GM11168 (cell line): Measurements from ENCODE around the gene RSRC1.
"Not testable (repeated sequence)": the region's sequence is repeated elsewhere in the genome, so short reads cannot be mapped to it uniquely, and the experiment has no call there.

ENCODE experiments used
- in situ Hi-C: fragments of 300-500 bp; cut with MboI; formaldehyde crosslinking; loops from one replicate; pipeline ENCODE4 v1.12.0; 2022; ENCODE audit warnings: low sequenced_read_pairs; ENCODE audit not compliant: unreplicated experiment

RSRC1 gene

DNA sequence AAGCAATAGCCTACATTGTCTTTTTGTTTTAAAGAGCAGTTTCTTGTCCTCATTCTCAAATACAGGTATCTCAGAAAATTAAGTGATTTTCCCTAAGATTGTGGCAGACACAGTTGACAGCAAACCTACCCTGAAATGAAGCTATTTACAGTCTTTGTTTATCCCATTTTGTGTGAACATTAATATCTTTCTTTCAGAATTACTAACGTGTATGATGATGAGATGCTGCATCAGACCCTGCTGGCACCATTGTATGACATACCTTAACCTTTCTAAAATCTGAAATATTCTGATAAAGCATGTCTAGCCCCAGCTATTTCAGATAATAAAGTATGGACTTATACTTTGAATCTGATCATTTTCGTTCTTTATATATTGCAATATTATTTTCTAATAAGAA, 185.9 kb downstream of the RSRC1 start:
- in situ Hi-C loops = no loop called here

DNA sequence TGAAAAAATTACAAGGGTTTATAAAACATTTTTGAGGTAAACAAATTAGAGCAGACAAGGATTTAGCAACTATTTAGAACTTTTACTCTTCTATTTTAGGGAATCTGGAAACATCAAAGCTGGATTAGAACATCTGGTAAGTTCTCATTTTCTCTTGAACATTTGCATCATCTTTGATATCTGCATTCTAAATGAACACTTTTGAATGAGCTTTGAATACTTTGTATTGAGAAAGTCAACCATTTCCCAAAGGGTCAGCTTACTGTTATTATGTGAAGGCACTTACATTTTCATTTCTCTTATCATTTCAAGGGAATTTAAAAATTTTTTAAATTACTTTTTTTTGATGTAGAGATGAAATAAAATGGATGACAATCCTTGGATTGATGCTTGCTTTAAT, 188.1 kb downstream of the RSRC1 start:
- in situ Hi-C loops = no loop called here

DNA sequence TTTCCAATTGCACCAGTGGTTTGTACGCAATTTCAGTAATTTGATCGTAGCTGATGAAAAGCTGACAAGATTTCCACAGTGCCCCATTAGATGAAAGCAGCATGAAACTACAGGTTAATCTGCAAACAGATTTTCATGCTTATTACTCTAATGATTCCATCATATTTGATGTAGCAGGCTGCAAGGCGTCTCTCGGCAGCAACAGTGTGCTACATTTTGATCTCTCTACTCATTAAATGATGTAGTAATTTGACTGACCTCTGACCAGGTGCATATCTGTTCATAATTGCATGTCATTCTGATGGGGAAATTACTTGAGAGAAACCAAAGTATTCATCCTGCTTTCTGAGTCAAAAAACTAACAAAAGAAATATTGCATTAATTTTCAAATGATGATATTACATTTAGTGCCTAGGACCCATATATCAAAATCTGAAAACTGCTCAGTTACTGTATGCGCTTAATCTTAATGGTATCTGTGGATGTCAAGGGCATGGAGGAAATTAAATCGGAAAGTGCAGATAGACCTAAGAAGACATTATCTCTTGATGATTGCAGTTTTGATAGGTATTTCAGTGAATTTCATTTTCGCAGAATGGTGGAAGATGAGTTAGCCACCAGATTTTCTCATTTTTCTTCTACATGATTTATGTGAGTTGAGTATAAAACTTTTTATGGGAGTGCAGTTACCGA, 198.5 kb downstream of the RSRC1 start:
- in situ Hi-C loops = loop anchor here (25.0 kb wide), 2 partner anchors 196 to 446 kb away; partner anchors contain the start of genes RSRC1 and SHOX2

DNA sequence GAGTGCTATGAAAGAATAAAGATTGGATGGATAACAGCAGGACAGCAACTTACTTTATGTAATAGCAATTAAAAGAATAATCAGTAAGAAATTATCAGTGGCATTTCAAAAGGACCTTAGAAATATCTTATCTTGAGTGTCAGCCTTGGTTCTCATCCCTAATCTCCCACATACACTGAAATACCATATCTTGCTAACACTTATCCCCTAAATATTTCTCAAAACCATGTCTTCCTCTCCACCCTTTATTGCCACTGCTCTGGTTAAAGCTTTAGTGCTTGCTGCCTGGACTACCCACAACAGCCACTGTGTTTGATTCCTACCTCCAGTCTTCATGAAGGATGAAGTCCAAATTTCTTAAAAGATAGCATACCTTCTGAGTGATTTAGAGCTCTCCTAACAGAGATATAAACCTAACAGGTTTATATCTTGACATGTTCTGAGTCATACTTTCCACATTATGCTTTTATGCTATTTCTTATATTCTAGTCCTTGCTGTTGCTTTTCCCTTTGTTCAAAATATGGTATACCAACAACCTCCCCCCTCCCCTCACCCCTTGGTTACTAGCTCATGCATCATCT, 202.8 kb downstream of the RSRC1 start:
- in situ Hi-C loops = loop anchor here (25.0 kb wide), 2 partner anchors 200 to 450 kb away; partner anchors contain the start of genes RSRC1 and SHOX2

DNA sequence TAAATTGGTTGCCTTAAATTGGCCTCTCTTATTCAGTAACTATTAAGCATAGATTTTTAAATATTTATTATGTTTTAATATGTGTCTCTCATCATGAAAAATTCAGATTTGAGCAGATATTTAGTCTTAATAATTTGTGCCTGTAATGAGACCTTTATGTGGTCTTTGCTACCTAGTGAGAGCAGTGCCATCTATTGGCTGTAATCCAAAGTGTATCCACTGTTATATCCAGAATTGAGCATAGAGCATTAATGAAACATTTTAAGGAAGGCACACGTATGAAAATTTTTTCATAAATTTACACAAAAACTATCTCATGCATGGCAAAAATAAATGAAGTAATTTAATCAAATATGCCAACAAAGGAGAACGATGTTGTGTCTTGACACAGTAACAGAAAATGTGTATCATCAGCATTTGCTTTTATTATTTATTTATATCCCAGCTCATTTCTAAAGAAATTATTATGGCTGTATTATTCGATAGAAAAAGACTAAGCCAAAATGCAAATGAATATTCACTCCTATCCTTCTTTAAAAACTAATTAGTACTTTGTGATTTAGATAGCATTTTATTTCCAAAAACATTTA, 203.5 kb downstream of the RSRC1 start:
- in situ Hi-C loops = loop anchor here (25.0 kb wide), 2 partner anchors 201 to 451 kb away; partner anchors contain the start of genes RSRC1 and SHOX2

DNA sequence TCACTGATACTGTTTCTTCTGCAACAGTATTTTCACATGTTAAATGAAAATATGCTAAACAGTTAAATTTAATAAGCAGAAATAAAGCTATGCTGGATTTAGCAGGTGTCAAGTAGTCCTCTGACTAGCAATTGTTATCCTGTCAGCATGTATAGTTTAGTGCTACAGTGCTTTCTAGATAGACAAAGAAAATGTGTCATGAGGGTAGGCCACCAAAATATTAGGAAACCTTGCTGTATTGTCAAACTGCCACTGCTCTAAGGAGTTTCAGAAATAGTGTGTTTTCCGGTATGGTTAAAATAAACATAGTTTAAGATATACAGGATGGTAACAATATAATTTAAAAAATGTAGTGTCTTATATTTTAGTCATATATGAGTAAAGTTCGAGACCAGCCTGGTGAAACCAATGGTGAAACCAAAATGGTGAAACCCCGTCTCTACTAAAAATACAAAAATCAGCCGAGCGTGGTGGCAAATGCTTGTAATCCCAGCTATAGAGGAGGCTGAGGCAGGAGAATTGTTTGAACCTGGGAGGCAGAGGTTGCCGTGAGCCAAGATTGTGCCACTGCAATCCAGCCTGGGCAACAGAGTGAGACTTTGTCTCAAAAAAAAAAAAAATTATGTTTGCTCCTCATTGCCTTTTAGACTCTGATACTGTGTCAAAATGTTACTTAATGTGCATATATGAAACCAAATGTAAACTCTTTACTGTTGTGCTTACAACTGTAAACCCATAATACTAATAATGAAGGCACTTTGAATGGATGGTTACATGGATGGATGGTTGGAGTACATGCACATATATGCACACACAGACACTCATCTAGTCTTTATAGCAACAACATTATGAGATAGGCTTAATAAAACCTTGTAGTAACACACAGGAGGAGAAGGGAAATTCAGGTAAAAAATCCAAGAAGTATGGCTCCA, 204.8 kb downstream of the RSRC1 start:
- in situ Hi-C loops = loop anchor here (25.0 kb wide), 2 partner anchors 202 to 452 kb away; partner anchors contain the start of genes RSRC1 and SHOX2

DNA sequence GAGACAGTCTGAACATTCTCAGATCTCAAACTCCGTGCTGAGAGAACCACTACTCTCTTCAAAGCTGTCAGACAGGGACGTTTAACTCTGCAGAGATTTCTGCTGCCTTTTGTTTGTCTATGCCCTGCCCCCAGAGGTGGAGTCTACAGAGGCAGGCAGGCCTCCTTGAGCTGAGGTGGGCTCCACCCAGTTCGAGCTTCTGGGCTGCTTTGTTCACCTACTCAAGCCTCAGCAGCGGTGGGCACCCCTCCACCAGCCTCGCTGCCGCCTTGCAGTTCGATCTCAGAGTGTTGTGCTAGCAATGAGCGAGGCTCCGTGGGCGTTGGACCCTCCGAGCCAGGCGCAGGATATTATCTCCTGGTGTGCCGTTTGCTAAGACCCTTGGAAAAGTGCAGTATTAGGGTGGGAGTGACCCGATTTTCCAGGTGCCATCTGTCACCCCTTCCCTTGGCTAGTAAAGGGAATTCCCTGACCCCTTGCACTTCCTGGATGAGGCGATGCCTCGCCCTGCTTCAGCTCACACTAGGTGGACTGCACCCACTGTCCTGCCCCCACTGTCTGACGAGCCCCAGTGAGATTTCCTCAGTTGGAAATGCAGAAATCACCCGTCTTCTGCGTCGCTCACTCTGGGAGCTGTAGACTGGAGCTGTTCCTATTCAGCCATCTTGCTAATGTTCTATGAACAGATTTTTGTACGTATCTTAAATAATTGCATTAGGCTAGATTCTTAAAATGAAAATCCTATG, 220.0 kb downstream of the RSRC1 start:
- in situ Hi-C loops = not testable (repeated sequence)

DNA sequence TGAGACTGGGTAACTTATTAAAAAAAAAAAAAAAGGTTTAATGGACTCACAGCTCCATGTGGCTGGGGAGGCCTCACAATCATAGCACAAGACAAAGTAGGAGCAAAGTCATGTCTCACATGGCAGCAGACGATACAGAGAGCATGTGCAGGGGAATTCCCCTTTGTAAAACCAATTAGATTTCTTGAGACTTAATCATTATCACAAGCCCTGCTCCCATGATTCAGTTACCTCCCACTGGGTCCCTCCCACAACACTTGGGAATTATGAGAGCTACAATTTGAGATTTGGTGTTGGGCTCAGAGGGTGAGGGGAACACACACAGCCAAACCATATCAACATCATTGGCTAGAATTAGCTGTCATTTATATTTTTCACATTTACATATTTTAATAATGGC, 221.0 kb downstream of the RSRC1 start:
- in situ Hi-C loops = no loop called here

DNA sequence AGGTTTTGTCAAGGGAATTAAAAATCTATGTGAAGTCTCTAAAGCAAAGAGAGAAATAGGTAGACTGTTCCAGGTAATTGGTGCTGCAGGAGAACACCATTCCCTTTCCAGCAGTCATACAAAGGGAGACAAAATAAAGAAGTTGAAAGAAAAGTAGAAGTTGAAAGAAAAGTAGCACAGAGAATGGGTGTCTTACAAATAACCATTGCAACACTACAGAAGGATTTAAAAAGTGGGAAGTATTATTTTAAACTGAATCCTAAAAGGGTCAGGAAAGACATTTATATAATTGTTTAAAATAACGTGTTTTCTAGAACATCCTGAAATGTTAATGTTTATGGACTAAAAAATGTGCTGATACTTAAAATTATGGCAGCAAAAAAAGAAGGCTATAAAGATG, 223.8 kb downstream of the RSRC1 start:
- in situ Hi-C loops = no loop called here

DNA sequence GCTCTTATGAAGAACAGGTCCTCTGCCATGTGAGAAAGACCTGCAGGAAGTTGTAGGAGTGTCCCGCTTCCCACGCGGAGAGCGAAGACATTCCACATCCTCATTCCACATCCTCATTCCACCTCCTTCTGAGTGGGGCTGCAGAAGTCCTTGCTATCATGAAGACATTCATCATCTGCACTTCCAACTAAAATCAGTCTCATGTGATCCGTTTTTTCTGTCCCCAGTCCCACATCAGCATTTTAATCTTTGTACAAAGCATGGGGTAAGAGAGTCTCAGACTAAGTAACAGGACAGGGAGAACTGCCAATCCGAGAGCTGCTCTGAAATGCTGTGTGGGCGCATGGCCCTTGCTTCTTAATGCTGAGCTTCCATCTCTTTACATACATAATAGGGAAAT, 227.2 kb downstream of the RSRC1 start:
- in situ Hi-C loops = no loop called here

DNA sequence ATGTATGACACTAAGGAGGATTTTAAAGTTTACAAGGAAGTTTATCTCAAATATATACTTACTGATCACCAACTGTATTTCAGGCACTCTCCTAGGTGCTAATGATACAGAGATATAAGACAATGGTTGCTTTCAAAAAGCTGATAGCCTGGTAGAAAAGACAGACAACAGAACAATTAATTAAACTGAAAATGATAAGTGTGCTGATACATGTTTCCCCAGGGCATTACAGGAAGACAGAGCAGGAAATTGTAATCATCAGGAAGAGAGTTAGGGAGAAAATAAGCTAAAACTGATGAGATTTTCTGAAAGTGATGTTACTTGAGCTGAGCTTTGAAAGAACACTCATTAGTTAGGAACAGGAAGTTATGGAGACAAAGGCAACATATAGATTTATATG, 229.7 kb downstream of the RSRC1 start:
- in situ Hi-C loops = no loop called here

DNA sequence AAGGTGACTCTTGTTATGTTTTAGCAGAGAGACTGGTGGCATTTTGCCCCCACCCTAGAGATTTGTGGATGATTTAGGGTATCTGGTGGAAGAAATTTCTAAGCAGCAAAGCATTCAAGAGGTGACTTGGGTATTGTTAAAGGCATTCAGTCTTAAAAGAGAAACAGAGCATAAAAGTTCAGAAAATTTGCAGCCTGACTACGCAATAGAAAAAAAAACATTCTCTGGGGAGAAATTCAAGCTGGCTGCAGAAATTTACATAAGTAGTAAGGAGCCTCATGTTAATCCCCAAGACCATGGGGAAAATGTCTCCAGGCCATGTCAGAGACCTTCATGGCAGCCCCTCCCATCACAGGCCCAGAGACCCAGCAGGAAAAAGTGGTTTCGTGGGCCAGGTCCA, 231.1 kb downstream of the RSRC1 start:
- in situ Hi-C loops = not testable (repeated sequence)

DNA sequence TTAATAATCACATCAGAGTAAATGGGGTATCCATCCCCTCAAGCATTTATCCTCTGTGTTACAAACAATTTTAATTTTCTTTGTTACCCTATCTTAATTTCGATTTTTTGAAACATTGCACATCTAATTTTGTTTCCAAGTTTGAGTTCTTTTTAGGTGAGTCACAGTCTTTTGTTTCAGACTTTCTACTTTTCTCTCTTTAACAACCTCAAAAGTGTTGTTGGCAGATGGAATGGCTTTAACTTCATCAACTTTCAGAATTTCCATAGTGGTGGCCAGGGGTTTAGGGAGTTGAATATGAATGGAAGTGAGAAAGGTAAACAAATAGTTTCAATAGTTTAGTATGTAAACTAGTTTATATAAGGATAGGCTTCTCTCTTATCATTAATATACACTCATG, 238.1 kb downstream of the RSRC1 start:
- in situ Hi-C loops = no loop called here

DNA sequence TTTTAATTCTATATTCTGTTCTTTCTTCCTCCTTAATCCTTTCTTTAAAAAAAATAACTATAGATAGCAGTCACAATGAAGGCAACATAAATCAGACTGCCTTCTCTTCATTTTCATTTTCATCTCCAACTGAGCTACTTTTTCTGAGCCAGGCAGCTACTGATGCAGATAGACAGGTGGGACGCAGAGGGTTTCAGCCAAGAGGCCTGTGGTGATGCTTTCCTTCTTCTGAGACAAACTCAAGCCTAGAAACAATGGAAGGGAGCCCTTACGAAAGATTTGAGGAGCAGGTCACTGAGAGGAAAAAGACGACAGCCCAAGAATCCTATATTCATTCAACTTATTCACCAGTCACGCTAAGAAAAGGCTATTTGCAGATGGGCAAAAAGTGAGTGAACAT, 241.1 kb downstream of the RSRC1 start:
- in situ Hi-C loops = no loop called here

DNA sequence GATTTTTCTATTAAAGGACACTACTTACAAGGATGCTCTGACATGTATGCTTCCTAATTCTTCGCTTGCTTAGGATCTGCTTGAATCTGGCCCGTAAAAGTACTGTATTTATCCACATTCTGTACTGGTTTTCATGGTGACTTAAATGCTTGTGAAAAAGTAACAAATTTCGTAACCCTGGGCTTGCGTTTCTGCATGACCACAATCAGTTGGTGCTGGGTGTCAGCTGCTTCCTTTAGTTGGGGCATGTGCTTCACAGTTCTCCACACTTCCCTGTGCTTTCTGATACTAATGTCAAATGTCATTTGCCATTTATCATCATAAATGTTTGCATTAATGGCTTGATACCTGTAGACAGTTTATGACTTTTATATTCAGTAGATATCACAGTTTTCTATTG, 242.7 kb downstream of the RSRC1 start:
- in situ Hi-C loops = no loop called here

DNA sequence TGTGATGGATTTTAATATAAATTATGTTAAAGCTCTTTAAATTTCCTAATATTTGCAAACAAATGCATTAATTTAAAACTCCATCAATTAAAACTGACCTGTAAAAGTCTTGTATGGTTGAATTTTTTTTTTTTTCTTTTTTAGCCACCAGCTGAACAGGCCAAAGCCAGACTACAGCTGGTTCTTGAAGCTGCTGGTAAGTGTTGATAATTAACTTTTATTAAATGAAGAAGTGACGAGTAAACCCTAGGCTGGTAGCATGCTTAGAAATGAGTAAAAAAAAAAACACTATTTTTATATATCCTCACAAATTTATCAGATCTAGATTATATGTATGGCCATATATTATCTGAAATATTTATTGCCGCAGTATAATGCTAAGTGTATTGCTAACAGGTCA, 244.8 kb downstream of the RSRC1 start:
- in situ Hi-C loops = no loop called here

DNA sequence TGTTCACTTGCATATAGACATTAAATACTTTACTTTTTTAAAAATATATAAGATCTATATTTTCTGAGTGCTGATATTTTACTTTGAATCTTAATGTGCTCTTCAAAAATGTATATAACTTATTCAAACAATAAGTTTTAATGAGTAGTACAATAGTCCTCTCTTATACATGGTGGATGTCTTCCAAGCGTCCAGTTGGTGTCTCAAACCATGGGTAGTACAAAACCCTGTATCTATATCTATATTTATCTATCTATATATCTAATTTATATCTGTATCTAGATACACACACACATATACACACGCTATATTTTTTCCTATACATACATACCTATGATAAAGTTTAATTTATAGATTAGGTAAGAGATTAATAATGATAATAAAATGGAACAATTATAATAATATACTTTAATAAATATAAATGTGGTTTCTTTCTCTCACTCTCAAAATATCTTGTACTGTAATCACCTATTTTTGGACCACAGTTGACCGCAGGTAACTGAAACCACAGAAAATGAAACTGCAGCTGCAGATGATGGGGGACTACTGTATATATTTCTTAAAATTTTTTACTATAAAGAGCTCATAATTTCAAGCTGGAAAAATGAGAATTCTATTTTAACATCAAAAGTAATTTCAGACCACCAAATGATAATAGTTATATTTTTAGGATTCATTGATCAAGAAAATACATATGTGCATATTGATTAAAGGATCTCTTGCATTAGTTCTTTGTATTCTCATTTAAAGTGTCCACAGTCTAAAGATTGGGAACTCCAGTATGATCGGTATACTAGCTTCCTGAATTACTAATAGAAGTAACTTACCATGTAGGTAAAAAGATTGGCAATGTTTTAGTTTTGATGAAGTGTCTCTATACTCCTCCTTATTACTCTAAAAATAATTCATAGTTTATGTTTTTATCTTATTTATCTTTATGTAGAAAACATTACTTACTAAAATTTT, 246.0 kb downstream of the RSRC1 start:
- in situ Hi-C loops = no loop called here

DNA sequence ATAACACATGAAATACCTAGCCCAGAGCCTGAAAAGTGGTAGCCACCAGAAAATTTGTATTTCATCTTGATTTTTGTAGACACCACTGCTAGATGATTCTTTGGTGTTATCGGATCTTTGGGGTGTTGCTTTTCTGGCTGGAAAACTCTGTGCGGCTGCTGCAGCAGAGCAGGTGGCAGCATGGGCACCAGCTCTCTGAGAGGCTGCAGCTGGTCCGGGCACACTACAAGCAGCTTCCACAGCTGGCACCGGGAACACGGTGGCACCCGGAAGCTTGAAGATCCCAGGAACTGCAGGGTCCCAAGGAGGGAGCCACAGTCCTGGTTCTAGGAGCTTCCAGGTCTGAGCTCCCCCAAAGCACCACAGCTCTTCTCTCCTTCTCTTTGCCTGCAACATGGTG, 249.4 kb downstream of the RSRC1 start:
- in situ Hi-C loops = no loop called here
